GM19043 (cell line): ENCODE results near the gene TSC1.

ENCODE experiments used
- ATAC-seq: cut with Tn5 transposase; IDR thresholded peaks from one replicate; pipeline ENCODE4 v1.9.1; 2021; ENCODE audit warnings: low read depth; ENCODE audit not compliant: unreplicated experiment

The TSC1 gene

DNA sequence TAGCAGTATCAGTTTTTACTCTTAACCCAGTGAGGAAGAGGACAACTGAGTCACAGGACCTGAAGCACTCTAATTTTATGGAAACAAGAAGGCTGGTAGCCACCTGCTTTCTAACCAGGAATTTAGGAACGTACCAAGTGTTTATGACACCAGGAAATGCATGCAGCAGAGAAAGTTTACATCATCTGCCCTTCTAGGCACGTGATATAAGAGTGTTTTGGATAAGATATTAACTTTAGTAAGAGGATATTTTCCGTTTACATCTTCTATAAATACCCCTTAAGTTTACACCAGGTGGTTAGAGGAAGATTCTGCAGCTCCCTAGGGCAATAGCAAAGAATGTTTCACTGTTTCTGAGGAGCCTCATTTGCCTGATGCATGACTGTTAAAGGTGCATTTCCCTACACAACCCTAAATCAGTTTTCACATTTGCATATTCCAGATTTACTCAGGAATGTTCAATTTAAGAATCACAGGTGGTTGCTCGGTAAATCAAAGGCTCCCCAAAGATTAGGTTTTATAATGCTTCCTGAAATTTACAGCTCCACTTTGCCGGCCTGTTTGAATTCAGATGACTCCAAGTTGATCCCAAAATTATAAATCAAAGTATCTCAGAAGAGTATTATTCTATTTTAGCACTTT is 1.8 kb downstream of the TSC1 start:
- ATAC-seq, result no peak

DNA sequence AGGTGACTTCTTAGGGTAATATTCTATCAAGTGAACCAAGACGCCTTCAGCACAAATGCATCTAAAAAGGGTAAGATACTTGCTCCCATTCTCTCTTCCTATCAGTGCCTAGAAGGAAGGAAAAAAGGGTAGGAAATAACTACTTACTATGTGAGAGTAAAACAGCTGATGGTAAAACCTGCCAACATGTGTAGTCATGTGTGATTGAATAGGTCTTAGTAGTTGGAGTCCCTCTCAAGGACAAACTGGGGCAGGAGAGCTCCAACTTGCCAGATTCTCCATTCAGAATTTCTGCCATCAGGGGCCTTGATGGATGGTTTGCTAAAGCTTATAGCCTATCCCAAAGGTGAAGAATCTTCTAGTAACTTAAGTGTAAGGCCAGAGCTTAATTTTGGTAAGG is 5.2 kb downstream of the TSC1 start:
- ATAC-seq, result no peak

DNA sequence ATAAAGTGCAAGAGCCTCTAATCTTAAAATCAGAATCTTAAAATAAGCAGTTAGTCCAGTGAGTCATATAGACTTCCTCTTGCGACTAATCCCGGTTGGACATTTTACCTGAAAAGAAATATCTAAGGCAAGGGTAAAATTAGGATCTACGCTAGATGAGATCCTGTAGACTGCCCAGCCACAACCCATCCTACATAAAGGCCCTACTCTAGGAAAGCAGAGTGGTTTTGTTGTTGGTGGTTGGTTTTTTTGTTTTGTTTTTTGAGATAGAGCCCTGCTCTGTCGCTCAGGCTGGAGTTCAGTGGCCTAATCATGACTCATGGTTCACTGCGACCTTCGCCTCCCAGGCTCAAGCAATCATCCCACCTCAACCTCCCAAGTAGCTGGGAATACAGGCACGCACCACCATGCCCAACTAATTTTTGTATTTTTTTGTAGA is 6.9 kb downstream of the TSC1 start:
- no peak for ATAC-seq

DNA sequence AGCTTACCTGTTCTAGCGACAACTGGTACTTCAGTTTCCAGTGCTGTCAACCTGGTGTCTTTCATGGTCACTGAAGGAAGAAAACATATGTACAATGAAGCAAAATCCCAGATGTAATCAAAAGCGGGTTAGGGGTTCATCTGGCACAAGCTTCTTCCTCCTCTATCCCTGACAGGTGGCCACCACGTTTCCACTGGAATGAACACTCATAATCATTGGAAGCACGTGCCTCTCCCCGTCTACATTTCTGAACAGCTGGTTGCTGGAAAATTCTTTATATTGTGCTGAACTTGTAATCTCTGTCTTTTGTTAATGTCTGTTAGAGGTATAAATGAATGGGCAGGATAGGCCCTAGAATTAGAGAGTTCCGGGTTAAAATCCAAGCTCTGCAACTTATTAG is 9.4 kb downstream of the TSC1 start:
- ATAC-seq, result no peak

DNA sequence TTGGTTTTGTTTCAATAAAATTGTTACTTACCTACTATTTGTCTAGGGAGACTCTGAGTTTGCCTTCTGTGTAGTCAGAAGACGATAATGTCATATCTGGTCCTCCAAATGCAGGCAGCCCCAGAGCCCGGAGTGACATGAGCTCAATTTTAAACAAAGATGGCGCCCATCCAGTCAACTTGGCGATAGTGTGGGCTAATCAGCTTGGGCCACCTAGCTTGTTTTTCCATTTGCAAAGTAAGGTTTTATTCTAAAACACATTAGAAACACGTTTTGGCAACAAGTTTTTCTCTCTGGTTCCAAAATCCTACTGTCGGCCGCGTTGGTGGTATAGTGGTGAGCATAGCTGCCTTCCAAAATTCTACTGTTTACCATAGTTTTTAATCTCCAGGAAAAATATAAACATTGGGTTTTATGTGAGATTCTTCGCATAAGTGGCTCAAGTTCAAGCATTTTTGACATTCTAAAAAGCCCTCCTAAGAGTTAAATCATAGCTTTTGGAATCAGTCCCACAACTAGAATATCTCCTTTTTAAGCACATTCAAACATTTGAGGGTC is 13.2 kb downstream of the TSC1 start:
- ATAC-seq, result no peak

DNA sequence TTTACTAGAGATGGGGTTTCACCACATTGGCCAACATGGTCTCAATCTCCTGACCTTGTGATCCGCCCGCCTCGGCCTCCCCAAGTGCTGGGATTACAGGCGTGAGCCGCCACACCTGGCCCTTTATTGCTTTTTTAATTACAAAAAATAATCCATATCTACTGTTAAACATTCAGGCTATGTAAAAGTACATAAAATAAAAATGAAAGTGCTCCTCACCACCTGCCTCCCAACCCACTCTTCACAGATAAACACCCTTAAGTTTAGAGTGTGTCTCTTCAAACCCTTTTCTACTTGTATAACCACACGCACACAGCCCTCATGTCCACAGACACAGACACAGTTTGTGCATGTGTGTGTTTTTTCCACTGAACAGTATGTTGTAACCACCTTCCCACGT is 16.7 kb downstream of the TSC1 start:
- ATAC-seq, result no peak

DNA sequence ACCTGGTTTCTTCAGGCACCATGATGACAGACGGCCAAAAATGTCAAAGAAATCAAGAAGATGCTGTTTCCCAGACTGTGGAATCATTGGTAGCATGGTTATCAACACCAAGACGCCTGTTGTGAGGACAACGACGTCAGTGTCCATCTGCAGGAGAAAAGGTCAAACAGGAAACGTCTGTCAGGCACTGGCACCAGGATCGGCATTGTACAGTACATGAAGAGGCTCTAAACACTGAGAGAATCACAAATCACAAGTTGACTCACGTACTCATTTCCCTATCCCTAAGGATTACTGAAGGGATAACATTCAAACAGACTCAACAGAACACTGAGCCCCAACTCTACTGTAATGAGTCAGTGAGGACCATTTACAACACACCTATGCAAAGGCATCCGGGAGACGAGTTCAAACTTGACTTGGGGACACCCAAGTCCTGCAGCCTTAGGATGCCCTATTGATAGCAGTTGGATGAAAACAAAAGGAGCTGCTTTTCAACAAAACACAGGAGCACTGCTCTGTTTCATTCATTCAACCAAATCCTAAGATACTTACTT is 21.0 kb downstream of the TSC1 start:
- no peak for ATAC-seq

DNA sequence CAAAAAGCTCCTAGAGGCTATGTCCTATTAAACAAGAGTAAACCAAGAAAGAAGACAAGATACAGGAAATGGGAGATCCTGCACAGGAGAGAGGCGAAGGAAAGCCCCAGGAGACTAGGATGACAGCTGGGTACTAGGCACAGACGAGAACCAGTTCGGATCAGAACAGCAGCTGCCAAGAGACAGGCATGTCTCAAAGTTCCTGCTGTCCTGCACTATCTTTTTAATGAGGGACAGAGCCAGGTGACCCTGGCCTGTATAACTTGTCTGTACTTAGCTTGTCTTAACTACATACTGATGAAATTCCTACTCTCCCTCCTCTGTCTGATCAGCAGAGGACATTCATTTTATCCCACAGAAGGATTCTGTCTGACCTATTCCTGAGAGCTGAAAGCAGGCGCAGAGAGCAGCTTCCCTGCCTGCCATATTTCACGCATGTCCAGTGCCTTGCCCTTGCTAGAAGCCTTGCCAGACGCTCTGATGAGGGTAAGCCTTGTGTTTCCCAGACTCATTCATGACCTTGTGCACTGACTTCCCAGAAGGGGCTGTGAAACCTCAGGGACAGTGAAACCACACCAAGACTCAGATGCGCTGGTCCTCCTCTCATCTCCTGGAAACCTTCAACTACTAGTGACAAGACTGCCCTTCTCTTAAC is 24.7 kb downstream of the TSC1 start:
- ATAC-seq, result no peak

DNA sequence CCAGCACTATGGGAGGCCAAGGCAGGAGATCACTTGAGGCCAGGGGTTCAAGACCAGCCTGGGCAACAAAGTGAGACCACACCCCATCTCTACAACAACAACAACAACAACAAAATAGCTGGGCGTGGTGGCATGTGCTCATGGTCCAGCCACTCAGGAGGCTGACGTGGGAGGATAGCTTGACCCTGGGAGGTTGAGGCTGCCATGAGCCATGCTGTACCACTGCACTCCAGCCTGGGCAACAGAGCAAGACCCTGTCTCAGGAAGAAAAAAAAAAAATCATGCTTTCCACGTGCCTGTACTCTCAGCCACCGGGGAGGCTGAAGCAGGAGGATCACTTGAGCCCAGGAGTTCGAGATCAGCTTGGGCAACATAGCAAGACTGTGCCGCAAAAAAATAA is 29.5 kb downstream of the TSC1 start:
- no peak for ATAC-seq

DNA sequence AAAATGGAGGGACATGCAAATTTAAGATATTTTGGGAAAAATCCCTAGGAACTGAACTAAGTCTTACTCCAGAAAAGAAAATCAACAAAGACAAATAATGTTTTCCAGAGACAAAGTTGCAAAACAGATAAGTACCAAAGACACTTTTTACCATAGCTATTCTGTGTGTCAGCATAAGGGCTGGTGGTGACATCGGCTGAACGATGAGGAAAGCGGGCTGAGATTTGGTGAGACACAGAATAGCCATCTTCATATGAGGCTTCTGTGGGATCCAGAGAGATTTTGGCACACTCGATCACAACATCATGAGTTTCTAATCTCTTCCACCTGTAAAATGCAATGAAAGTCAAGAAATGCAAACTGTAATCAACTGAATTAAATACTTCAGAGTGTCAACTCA is 32.3 kb downstream of the TSC1 start:
- ATAC-seq, result no peak

DNA sequence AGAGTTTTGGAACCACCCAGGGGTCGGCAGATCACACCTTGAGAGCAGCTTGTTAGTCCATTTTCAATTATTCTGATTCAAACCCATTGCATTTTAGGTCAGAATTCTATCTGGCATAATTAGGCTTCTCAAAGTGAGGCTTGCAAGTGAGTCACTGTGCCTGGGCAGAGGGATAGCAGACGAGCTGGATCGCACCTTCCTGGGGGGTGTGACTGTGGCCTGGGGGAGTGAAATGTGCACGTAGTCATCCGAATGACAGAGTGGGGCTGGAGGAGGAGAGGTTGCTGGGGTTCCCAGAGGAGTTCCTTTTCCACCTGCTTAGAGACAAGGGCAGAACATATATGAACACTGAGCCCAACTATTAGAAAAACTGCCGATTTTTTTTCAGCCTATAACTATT is 34.0 kb downstream of the TSC1 start:
- ATAC-seq, result no peak

DNA sequence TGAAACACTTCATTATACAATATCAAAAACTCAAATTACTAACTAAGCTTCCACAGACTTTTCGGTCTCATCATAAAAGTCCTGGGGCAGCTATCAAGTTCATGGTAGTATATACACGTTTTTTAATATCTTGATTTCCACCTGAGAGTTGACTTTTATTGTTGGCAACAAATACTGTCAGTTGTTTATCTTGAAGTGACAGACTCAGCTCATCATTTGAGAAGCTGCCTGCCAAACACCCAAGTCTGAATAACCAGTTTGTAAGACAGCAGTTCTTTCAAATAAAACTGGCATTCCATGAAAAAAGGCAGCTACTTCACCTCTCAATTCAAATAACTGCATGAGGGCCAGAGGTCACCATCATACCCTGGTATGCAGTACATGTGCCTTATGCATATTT is 35.1 kb downstream of the TSC1 start:
- no peak for ATAC-seq

DNA sequence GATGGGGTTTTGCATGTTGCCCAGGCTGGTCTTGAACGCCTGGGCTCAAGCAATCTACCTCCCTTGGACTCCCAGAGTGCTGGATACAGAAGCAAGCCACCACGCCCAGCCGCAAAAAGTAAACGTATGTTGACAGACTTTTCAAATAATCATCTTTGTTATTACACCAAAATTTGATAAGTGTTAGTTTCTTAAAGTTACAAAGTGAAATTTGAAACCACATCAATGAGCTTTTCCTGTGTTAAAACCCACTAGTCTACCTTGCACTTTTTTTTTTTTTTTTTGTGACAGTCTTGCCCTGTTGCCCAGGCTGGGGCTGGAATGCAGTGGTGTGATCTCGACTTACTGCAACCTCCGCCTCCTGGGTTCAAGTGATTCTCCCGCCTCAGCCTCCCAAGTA is 35.8 kb downstream of the TSC1 start:
- no peak for ATAC-seq

DNA sequence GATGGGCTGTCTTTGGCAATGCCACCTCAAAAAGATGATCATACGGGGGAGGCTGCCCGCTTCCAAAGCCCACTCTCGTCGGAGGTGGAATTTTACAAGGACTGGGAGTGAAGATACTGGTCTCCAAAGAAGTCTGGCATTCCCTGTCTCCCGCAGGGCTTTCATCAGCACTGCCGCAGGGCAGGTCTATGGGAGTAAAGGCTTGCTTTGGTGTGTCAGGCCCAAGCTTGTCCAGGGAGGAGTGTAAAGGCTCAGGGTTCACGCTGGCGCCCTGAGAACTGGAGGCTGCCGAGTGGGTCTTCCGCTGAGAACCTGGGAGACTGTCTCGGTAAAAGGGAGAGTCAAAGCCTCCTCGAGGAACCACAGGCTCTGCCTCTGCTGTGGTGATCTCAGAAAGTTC is 38.7 kb downstream of the TSC1 start:
- ATAC-seq, result no peak

DNA sequence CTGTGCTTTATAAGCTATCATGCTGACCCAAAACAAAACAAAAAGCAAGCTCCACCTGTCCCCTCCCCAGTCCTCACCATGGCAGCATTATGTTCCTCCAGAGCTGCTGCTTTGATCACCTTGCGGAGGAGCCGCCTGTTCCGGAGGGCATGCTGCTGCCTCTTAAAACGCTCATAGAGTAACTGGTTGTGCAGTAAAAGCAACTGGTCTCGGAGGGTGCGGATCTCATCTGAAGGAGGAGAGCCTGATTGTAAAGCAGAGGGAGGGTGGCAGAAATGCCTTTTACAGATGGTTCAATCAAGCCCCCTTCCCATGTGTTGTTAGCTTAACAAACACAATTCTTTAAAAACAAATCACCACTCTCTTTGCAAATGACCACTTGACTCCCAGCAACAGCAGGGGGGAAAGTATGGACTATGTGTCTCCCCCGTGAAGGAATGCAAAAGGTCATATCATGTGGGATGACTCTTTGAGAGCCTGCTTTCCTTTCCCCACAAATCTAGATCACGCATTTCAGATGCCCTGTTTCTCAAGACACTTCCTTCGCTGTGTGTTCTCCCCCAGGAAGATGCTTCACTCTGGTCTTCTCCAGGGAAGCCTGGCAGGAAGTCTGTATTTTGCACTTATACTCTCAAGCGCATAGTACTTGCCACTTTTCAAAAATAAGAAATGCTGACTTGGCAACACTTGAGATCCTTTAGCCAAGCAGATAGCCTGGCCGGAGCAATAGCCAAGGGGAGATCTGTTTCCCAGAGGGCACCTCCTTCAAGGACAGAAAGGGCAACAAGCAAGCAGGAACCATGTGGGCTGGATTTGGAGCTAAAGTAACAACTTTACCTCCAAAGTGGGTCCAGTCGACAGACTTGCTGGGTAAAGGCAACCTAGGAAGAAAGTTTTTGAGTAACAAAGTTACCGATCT is 40.6 kb downstream of the TSC1 start:
- no peak for ATAC-seq

DNA sequence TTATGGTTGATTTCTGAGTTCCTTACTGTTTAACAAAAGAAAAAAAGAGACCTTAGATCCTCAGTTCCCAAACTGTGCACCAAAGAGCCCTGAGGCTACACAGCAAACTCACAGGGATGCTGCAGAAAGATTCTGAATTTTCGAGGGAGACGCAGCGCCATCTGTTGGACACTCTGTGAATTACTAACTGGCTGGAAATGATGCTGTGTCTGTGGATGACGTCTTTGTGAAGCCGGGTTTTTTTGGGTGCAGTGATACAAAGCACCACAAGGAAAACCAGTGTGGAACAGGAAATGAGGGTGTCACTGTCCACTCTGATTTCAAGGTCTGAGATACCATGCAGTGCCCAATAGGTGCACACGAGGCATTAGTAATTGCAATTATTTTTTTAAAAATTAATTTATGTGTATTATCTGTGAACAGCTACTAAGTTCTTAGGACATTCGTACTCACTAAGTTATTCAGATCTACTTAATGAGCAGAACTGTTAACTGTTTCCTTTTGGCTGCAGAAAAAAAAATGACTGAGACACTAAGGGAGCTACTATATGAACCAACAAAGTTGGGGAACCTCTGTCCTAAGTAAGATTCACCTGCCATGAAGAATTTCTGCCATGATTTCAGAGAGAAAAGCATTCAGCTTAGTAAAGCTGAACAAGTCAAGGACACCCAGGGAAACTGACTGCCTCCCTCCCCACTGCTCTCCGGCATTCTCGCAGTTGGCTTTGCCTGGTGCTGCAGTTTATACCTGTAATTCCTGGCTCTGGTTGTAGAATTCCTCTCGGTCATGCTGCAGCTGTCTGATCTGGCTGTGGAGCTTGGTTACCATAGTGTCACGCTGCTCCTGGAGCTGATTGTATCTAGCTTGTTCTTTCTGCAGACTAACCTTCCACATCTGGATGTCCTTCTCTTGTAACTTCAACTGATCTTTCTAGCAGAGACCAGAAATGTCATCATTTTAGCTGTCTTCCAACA is 42.3 kb downstream of the TSC1 start:
- ATAC-seq, result no peak

DNA sequence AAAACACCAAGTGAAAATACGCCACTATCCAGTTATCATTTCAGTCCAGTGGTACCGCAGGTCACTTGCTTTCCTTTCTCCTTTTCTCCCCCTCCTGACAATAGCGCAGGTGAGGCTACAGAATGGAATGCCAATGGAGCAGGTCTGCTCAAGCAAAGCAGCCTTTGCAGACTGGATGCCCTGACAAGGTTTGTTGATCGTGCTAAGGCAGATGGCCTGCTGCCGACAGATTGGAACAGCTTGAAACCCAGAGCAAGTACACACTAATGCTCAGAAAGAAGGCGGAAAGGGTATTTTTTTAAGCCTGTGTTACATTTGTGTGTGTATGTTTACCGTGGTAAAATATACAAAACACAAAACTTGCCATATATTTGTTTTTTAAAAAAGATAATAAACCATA is 46.4 kb downstream of the TSC1 start:
- no peak for ATAC-seq

DNA sequence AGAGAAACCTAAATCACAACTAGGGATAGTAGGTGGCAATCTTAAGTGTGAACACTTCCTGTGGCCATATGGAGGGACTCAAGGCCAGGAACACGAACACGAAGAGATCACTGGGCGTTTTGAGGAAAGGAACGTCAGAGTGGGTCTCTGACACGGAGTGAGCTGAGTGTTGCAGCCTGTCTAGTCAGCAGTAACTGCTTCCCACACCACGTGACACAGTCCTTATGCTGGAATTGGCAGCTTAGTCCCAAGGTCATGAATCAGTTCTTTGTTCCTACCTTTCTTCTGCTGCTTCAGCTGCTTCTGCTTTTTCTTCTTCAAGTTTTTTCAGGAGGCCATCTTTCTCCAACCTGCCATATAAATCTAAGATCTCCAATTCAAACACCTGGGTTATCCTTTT is 47.5 kb downstream of the TSC1 start:
- no peak for ATAC-seq

DNA sequence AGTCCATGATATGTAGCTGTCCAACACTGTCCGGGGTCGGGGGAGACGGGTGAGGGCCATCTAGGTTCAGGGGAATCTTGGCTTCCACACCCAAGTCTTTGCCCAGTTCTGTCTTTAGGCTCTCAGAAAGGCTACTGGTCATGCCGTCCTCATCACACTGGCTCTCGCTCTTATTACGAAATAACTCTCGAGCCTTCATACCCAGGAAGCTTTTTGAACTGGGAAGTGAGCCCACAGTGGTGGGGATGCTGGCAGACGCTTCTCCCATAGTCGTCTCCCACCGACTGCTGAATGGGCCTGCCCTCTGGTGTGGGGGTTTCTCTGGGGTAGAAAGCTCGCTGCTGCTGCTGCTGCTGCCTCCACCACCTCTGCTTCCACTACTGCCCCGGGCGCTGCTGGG is 48.2 kb downstream of the TSC1 start:
- no peak for ATAC-seq
